ENCODE data around the gene BTN3A1.

GRCh38 chr6:26385734-26386125 lies 16.3 kb upstream of the BTN3A1 start:
- no peak for TF ChIP-seq CTCF (IDR thresholded peaks at IDR 0.05)
- no peak for TF ChIP-seq EZH2 (IDR thresholded peaks at IDR 0.05)
